GM10847 (cell line): ENCODE results near the gene DNASE2B.

Source experiments
- POLR2A ChIP-seq: IDR thresholded peaks from 2 replicates; pipeline ENCODE4 v1.6.1; 2011; ENCODE audit not compliant: insufficient read length; ENCODE audit errors: extremely low read depth

Gene DNASE2B

DNA sequence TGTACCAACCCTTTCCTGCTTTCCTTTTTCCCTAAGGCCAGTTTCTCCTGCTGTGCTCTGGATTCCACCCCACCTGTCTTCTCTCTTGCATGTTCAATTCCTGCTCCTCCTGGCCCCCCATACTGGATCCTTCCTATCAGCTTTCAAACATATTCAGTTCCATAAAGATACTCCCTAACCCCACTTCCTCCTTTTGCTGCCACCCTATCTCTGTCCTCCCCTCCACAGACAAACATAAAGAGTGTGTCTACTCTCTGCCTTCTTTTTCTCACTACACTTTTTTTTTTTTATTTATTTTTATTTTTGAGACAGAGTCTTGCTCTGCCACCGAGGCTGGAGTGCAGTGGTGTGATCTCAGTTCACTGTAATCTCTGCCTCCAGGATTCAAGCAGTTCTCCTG, 63.8 kb downstream of the DNASE2B start:
- no peak for TF ChIP-seq POLR2A
